ENCODE data around the gene PID1.
"Not testable (repeated sequence)": the region's sequence is repeated elsewhere in the genome, so short reads cannot be mapped to it uniquely, and the experiment has no call there.

Gene PID1

GRCh38 chr2:229206548-229206947, 64.5 kb downstream of the PID1 start:
- no peak for DNase-seq

DNA sequence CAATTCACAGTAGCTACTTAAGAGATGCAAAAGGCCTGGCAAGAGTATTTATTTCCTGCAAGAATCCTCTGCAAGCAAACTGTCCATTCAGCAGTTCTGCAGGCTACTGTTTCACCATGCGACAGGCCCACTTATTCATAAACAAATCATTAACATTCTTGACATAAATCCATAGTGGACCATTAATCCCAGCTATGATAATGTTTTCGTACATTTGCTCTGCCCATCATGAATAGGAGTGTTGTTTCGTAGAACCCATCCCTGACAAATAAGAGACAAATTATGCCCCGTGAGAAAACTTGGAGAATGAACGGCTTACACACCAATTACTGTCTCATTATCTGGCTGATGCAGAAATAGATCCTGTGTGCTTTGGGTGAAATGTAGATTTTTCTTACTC, 65.4 kb downstream of the PID1 start:
- no peak for DNase-seq

GRCh38 chr2:229202646-229203045, 68.4 kb downstream of the PID1 start:
- DNase-seq: no peak

- no peak for DNase-seq
Measured at GRCh38 chr2:229201521-229201920, 69.6 kb downstream of the PID1 start.

- no peak for DNase-seq
Measured at GRCh38 chr2:229199267-229199666, 71.8 kb downstream of the PID1 start.

- peak; percentile 3 for DNase-seq
Measured at GRCh38 chr2:229196448-229196847, 74.6 kb downstream of the PID1 start.

DNA sequence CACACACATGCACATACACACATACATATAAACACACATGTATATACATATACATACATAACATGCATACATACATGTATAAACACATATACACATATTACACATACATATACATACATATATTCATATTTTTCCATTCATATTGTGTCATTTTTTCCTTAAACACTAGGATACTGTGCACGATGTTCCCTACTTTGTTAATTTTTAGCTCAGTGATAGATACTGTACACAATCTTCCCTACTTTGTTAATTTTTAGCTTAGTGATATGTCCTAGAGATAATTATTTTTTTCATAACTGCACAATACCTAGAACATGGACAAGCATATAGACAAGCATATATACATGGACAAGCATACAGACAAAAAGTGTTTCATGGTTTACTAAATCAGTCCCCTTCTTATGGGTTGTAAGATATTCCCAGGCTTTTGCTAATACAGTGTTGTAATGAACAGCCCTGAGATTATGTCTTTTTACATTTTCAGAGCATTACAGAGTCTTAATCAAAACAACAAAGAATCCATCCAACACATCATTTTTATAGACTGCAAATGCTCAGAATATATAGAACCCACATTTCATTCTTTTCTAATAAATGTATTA, 75.6 kb downstream of the PID1 start:
- DNase-seq: no peak

DNA sequence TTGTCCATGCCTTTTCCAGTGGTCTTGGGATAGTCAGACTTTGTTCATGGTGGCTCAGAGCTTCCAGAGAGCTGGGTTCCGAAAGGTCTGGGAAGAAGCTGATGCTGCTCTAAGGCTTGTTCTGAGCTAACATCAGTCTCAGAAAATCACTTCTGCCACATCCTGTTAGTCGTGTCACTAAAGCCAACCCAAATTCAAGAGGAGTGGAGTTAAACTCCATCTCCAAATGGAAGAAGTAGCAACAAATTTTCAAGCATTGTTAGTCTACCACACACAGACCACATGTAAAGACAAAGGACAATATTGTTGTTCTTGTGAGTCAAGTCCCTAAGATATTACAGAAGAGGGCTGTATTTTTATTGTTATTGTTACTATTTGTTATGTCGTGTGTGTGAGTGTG, 77.8 kb downstream of the PID1 start:
- DNase-seq: no peak

GRCh38 chr2:229191413-229191812, 79.7 kb downstream of the PID1 start:
- no peak for DNase-seq

DNA sequence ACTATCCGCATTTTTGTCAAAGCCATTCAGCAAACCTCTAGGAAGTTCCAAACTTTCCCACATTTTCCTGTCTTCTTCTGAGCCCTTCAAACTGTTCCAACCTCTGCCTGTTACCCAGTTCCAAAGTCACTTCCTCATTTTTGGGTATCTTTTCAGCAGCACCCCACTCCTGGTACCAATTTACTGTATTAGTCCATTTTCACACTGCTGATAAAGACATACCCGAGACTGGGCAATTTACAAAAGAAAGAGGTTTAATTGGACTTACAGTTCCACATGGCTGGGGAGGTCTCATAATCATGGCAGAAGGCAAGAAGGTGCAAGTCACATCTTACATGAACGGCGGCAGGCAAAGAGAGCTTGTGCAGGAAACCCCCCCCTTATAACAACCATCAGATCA, 84.0 kb downstream of the PID1 start:
- DNase-seq: not testable (repeated sequence)

DNA sequence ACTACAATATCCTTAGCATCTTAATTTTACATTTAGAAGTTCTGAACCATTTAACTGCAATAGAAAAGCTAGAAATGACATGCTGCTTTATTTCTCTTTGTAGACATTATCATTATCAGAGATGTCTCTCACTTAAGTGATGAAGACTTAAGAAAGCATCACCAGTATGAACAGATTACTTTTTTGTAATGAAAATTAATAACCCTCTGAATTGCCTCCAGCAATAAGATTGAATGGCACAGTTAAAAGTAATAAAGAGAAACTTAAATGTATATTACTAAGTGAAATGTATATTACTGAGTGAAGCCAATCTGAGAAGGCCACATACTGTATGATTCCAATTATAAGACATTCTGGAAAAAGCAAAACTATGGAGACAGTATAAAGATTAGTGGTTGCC, 89.4 kb downstream of the PID1 start:
- DNase-seq: no peak

DNA sequence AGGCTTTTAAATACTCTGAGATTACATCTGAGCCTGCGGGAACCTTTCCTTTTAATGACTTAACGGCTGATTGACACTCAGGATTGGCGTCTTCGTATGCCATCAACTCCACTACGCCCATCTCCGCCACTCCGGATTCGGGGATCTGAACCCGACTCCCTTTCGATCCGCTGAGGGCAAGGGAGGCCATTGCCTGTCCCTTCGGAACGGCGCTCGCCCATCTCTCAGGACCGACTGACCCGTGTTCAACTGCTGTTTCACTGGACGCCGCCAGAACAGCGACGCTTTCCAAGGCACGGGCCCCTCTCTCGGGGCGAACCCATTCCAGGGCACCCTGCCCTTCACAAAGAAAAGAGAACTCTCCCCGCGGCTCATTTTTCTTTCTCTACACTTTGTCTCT, 90.4 kb downstream of the PID1 start:
- no peak for DNase-seq

DNA sequence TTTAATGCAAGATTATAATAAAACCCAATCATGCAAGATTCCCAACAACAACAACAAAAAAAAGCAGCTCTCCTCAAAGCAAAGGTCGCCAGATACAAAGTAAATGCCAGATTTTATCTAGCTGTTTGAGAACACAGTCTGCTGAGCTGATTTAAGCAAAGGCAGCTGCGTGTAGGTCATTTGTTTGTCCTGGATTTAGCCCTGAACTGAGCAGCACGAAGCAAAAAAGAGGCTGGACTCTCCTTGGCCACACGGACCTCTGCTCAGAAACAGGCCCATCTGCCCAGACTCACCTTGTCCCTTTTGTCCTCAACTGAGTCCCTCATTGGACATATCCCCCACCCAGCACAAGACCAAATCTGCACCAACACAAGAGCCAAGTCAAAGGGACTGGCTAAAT, 91.5 kb downstream of the PID1 start:
- DNase-seq: no peak

DNA sequence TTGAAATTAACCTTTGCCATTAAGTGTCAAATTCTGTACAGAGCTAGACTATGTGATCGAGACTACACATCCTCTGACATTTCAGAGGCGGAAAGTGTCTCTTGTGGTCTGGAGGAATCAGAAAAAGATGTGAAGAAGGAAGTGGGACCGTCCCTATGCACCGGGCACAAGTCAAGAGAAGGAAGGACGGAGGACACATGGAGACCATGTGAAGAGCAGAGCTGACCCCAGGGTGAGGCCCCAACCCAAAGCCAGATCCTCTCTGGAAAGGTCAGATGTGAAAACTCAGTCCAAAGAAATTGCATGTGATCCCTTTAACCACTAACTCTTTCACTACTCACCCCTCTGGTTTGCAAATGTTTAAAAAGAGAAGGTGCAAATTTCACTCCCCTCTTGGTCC, 92.4 kb downstream of the PID1 start:
- DNase-seq: no peak

- DNase-seq: no peak
Measured at GRCh38 chr2:229178117-229178516, 93.0 kb downstream of the PID1 start.

DNA sequence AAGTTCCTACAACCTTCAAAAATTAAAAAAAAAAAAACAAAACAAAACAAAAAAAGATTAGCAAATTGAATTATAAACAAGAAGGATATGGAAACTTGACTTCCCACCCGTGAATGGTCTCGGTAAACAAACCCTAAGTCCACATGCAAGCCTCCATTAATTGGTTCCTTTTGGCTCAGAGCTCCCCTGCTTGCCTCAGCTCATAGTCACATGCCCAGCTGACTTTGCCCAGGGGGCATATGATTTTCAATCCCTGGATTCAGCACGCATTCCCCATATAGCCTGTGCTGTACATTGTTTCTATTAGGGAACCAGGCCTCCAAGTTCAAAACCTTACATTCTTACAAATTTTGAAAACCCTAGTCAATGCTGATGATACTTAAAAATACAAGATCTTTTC, 95.0 kb downstream of the PID1 start:
- DNase-seq: no peak

DNA sequence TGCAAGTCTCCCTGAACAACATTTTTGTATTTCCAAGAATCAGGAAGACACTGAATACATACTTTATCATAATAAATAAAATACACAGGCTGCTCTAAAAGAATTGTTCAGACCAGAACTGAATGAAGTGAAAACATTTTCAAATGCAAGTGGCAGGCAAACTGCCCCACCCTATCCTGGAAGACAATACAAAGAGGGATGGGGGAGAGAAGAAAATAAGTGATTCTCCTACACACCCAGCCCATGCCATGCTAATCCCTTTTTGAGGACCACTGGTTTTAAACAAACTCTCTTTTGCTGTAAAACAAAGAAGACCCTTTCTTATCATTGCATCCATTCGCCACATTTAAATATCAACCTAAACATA, 95.6 kb downstream of the PID1 start:
- DNase-seq: no peak

DNA sequence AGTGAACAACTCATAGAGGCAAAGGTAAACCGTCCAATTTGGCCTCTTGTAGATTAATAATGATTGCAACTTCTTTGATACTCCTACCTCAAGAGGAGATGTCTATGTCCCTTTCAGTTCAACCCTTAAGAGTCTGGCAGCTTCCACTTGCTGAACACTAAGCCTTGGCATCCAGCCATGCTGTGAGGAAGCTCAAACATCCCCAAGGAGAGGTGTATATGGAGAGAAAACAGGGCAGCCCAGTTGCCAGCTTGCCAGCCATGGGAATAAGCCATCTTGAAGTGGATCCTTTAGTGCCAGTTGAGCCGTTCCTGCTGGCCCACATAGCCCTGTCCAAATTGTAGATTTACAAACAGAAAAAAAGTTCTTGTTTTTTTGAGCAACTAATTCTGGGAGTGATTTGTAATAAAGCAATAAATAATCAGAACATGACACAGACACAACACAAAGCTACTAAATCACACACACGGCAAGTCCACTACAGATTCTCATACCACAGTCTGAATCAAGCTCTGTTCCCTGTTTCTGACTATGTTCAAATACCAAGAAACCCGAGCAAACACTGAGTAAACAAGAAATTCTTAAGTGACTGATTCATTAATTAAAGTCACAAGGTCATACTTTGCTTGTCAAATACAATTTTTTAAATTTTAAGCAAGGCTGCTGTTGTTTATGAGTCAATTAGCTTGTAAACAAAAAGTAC, 96.1 kb downstream of the PID1 start:
- no peak for DNase-seq

GRCh38 chr2:229173825-229174359, 97.2 kb downstream of the PID1 start:
- no peak for DNase-seq

DNA sequence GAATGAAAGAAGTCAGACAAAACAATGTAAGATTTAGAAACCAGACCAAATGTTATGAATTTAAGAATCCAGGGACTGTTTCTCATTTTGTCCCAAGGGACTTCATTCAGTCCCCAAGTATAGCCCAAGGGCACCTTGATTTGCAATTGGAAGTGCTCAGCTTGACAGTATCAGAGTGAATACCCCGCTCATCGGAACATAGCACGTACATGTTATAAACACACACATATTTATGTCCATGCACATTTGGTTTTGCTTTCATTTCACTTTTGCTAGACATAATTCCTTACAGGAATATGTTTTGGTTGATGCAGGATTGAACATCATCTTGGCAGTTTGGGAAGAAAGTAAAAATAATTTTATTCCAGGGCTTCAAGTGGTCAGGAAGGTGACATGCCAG, 100.2 kb downstream of the PID1 start:
- DNase-seq: no peak

DNA sequence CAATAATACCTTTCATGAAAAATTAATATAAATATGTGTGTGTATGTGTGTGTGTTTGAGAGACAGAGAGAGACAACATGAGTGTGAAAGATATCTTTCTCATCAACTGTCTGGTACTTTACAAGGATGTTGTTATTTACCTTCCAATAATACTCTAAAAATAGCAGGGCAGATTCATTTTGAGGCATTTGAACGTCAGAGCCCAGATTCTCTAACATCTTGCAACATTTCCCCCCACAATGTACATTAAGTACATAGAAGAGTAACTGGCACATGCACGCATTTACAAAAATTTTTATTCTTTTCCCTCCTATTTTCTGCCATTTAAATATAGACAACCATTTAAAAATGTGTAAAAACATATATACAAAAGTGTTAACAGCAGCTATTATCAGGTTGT, 100.9 kb downstream of the PID1 start:
- no peak for DNase-seq

GRCh38 chr2:229169751-229170150, 101.3 kb downstream of the PID1 start:
- DNase-seq: no peak

DNA sequence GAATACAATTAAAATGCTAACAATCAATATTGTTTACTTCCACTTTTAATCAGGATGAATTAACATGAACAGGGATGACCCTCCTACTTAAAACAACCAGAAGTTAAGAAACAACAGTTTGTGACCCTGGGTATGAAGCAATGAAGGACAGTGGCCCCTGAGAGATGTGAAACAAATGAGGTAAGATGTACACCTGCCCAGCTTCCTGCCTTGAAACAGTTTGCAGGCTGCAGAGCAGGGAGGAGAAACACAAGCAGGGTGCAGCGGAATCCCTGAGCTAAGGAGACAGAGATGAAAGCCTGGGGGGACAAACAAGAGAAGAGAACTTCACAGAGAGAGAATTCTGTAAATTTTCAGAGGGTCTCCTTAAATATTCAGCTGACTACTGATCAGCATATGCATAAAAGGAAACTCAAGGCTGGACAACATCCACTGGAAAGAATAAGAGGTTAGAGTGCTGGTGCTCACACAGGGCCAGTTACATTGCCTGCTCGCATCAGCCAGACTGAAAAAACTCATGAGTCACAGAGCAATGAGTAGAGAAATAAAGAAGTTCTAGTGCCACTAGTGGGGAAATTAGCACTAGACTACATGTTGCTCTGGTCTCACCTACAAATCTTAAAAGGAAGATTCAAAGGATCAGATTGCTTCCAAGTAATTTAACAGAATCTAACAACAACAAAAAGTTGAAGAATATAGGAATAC, 106.4 kb downstream of the PID1 start:
- DNase-seq: peak; percentile 7

GRCh38 chr2:229163893-229164292, 107.2 kb downstream of the PID1 start:
- DNase-seq: no peak

Measured in NCI-H226 (cell line).